ENCODE results near the gene DIAPH2. TPM values are rescaled to one million over a fixed set of nuclear protein-coding genes. Genes with fewer than 3 reads are reported as not detected.

DIAPH2 gene
- total RNA-seq, 4 donors from 2014 or later = 40.2 to 52.2 (median 44.8) TPM

GRCh38 chrX:97229318-97229717 lies 544.7 kb downstream of the DIAPH2 start:
- Histone ChIP-seq H3K9me3 (no peaks in the 10 kb centered on the region), H3K27ac (no peak overlapping the region), H3K27me3 (peaks cover 0 to 4% of the 10 kb centered on the region in 2 donors), H3K4me3 (no peak overlapping the region), H3K36me3 (no peaks in the 10 kb centered on the region), H3K4me1 (no peaks in the 10 kb centered on the region)
- no peak for TF ChIP-seq EP300 (IDR thresholded peaks at IDR 0.05)
- TF ChIP-seq POLR2A (IDR thresholded peaks at IDR 0.05) = no peak
- no peak for DNase-seq (ENCODE audit: low spot score in 2 of 2)

GRCh38 chrX:97230948-97231347 lies 546.3 kb downstream of the DIAPH2 start:
- H3K36me3 ChIP-seq = no peaks in the 10 kb centered on the region
- H3K4me3 ChIP-seq = no peak overlapping the region
- no peaks in the 10 kb centered on the region for H3K27me3 ChIP-seq
- TF ChIP-seq CTCF (IDR thresholded peaks at IDR 0.05) = no peak
- TF ChIP-seq EP300 (IDR thresholded peaks at IDR 0.05) = no peak
- no peak for TF ChIP-seq POLR2A (IDR thresholded peaks at IDR 0.05)
- H3K9me3 ChIP-seq = no peaks in the 10 kb centered on the region
- DNase-seq (ENCODE audit: low spot score in 2 of 2) = no peak
- no peak overlapping the region for H3K27ac ChIP-seq
- no peaks in the 10 kb centered on the region for H3K4me1 ChIP-seq
- WGBS, 2 donors = 86 to 93% methylated on average over 3 of the region's 3 CpGs

- 82 to 93% methylated on average over 3 of the region's 3 CpGs for WGBS, 2 donors
- Histone ChIP-seq H3K9me3 (no peaks in the 10 kb centered on the region), H3K27ac (no peak overlapping the region), H3K36me3 (no peaks in the 10 kb centered on the region), H3K4me3 (no peak overlapping the region), H3K27me3 (no peaks in the 10 kb centered on the region), H3K4me1 (no peaks in the 10 kb centered on the region)
- DNase-seq (ENCODE audit: low spot score in 2 of 2) = no peak
- no peak for TF ChIP-seq POLR2A (IDR thresholded peaks at IDR 0.05)
Measured at GRCh38 chrX:97234471-97235081, 549.9 kb downstream of the DIAPH2 start.

- 53 to 85% methylated on average over 5 of the region's 5 CpGs for WGBS, 2 donors
- DNase-seq (ENCODE audit: low spot score in 2 of 2) = no peak
- Histone ChIP-seq H3K27me3 (no peaks in the 10 kb centered on the region), H3K36me3 (no peaks in the 10 kb centered on the region), H3K4me3 (no peak overlapping the region), H3K27ac (no peak overlapping the region), H3K9me3 (no peaks in the 10 kb centered on the region), H3K4me1 (no peaks in the 10 kb centered on the region)
- TF ChIP-seq CTCF (IDR thresholded peaks at IDR 0.05) = no peak
- TF ChIP-seq POLR2A (IDR thresholded peaks at IDR 0.05) = no peak
- TF ChIP-seq EP300 (IDR thresholded peaks at IDR 0.05) = no peak
Measured at GRCh38 chrX:97238632-97239031, 554.0 kb downstream of the DIAPH2 start.

GRCh38 chrX:97252111-97252510 lies 567.5 kb downstream of the DIAPH2 start:
- Histone ChIP-seq H3K4me3 (no peak overlapping the region), H3K27ac (no peak overlapping the region), H3K4me1 (no peaks in the 10 kb centered on the region), H3K9me3 (no peaks in the 10 kb centered on the region), H3K27me3 (peaks cover 0 to 3% of the 10 kb centered on the region in 2 donors), H3K36me3 (no peaks in the 10 kb centered on the region)
- no peak for DNase-seq (ENCODE audit: low spot score in 2 of 2)
- TF ChIP-seq EP300 (IDR thresholded peaks at IDR 0.05) (no peak), POLR2A (IDR thresholded peaks at IDR 0.05) (no peak), CTCF (IDR thresholded peaks at IDR 0.05) (no peak)
- 53 to 57% methylated on average over 3 of the region's 3 CpGs for WGBS, 2 donors

GRCh38 chrX:97260679-97261078 lies 576.0 kb downstream of the DIAPH2 start:
- Histone ChIP-seq H3K9me3 (no peaks in the 10 kb centered on the region), H3K4me1 (no peaks in the 10 kb centered on the region), H3K4me3 (no peak overlapping the region), H3K27ac (no peak overlapping the region), H3K36me3 (no peaks in the 10 kb centered on the region), H3K27me3 (no peaks in the 10 kb centered on the region)
- TF ChIP-seq CTCF (IDR thresholded peaks at IDR 0.05) = no peak
- TF ChIP-seq EP300 (IDR thresholded peaks at IDR 0.05) = no peak
- TF ChIP-seq POLR2A (IDR thresholded peaks at IDR 0.05) = no peak
- no peak for DNase-seq (ENCODE audit: low spot score in 2 of 2)
- WGBS, 2 donors = 63 to 69% methylated on average over 5 of the region's 5 CpGs

Measured in tibial nerve (tissue), 4 donors.